Cerebellar nuclear complex (tissue), 1 donor: ENCODE results near the gene ZRANB3.
"Not testable (repeated sequence)": the region's sequence is repeated elsewhere in the genome, so short reads cannot be mapped to it uniquely, and the experiment has no call there.

ENCODE experiments used
- DNase-seq, 2 experiments: peaks; one replicate each; lab custom pipeline; 2025; lab: John Stamatoyannopoulos, UW

Gene ZRANB3

GRCh38 chr2:135530313-135531230 is at the start of gene ZRANB3:
Gene ZRANB3, minus strand, starts transcription at chr2:135531218.
- peak; percentile 92 to 98 for DNase-seq

- no peak for DNase-seq
These were observed 42.6 kb upstream of the ZRANB3 start for GRCh38 chr2:135573620-135574019.

- no peak for DNase-seq
These were observed 39.9 kb upstream of the ZRANB3 start for GRCh38 chr2:135570884-135571283.

- DNase-seq: no peak
These were observed 32.8 kb upstream of the ZRANB3 start for GRCh38 chr2:135563793-135564192.

GRCh38 chr2:135561925-135562324 is 30.9 kb upstream of the ZRANB3 start:
- no peak for DNase-seq

GRCh38 chr2:135557530-135557929 is 26.5 kb upstream of the ZRANB3 start:
- DNase-seq: no peak

- no peak for DNase-seq
These were observed 24.3 kb upstream of the ZRANB3 start for GRCh38 chr2:135555311-135555710.

GRCh38 chr2:135552887-135553286 is 21.9 kb upstream of the ZRANB3 start:
- no peak for DNase-seq

GRCh38 chr2:135551356-135551755 is 20.3 kb upstream of the ZRANB3 start:
- no peak for DNase-seq

GRCh38 chr2:135547311-135547710 is 16.3 kb upstream of the ZRANB3 start:
- DNase-seq: no peak

- DNase-seq: no peak
These were observed 15.4 kb upstream of the ZRANB3 start for GRCh38 chr2:135546436-135546835.

GRCh38 chr2:135533545-135533944 is 2.5 kb upstream of the ZRANB3 start:
- not testable (repeated sequence) for DNase-seq

GRCh38 chr2:135532581-135532980 is 1.6 kb upstream of the ZRANB3 start:
- DNase-seq: no peak

GRCh38 chr2:135531231-135532197 is 496 bp upstream of the ZRANB3 start, which contains the start of gene R3HDM1:
Gene R3HDM1, plus strand, starts transcription at chr2:135531484. Its CDS starts 73,362 bp downstream, at chr2:135604846.
- peak; percentile 96 to 99 for DNase-seq

GRCh38 chr2:135528006-135528405 is 3.0 kb downstream of the ZRANB3 start:
- no peak for DNase-seq

GRCh38 chr2:135525786-135526185 is 5.2 kb downstream of the ZRANB3 start:
- no peak for DNase-seq

GRCh38 chr2:135512099-135512498 is 18.9 kb downstream of the ZRANB3 start:
- DNase-seq: no peak

GRCh38 chr2:135510577-135510976 is 20.4 kb downstream of the ZRANB3 start:
- DNase-seq: no peak

GRCh38 chr2:135504811-135505210 is 26.2 kb downstream of the ZRANB3 start:
- DNase-seq: no peak

GRCh38 chr2:135498588-135498987 is 32.4 kb downstream of the ZRANB3 start:
- not testable (repeated sequence) for DNase-seq

- no peak for DNase-seq
These were observed 36.1 kb downstream of the ZRANB3 start for GRCh38 chr2:135494917-135495316.

GRCh38 chr2:135494503-135494902 is 36.5 kb downstream of the ZRANB3 start:
- no peak for DNase-seq
